ENCODE data around the gene PSG6.
"Not testable (repeated sequence)": the region's sequence is repeated elsewhere in the genome, so short reads cannot be mapped to it uniquely, and the experiment has no call there.

The PSG6 gene

DNA sequence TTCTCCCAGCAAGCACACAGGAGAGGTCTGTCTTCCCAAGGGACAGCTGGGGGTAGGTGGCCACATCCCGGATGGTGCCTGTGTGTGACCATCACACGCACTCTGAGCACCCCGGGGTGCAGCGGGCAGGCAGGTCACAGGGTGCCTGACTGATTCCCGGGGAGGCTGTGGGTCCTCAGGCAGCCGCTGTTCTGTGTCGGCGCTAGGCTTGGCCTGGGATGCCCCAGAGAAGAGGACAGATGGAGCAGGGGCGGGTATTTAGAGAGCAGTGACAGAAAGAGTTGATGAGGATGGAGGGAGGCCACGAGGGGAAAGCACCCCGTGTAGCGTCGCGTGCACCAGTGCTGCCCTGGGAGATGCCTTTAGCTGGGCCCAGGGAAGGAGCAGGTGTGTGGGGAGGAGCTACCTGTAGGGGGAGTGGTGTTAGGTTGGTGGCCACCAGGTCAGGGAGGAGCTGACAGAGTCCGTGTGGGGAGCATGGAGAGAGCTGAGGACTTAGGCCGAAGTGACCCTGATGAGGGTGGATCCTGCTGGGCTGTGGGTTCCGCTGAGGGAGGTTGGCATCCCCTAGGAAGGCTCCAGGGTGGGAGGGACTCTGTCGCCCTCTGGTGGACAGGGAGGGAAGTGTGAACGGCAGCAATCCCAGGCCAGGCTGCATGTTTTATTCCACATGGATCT lies 60.7 kb downstream of the PSG6 start:
- H3K4me3 ChIP-seq, H3K27ac ChIP-seq: not testable (repeated sequence)

DNA sequence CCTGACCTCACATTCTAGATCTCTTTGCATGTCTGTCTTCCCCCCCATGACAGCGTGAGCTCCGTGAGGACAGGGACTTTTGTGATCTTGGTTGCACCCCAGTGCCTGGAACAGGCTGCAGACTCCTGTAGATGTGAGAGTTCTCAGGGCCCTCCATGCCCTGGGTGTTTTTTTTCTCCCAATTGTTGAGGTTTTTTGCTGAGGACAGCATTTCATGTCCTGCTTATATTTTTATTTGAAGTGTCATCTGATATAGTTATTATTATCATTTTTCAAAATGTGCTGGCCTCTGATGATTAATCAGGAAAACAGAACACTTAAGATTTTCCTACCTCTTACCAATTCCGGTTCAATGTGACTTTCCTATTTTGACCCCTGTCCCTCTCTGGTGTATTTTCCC lies 62.9 kb downstream of the PSG6 start:
- not testable (repeated sequence) for H3K27ac ChIP-seq, H3K4me3 ChIP-seq

DNA sequence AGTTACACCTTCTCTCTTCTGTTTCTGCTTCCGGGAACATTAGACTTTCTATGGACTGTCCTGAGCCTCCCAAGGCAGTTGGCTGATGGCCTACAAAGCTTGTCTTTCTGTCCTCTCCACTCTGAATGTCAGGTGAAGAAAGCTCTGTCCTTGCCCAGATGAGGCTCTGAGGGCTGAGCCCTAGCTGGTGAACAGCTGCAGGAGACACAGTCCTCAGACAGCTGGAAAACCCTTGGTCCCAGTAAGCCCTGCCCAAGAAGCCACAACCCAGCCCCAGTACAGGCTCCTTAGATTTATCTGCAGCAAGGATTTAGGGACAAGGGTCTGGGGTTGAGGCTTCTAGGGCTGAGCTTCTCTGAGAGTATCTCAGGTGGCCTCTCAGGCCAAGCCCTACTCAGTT lies 64.5 kb downstream of the PSG6 start:
- not testable (repeated sequence) for H3K4me3 ChIP-seq
- peak overlapping the region in 7 of 21 experiments; percentile 53 to 71 (median 63) for H3K27ac ChIP-seq

DNA sequence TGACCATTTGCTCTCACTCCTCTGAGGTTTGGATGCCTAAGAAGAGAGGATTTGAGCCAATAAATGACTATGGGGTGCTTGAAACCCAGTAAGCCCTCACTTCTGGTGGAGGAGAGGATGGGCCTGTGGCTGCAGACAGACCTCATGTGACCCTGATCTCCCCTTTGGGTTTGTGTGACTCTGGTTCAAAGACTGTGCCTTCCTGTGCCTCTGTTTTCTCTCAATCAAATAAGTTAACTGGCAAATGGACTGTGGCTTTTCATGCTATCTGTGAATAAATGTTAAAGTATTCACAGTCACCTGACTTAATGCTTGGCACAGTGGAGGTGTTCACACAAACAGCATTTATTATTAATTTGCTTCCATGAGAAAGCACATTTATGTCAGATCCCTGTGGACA lies 64.9 kb downstream of the PSG6 start:
- not testable (repeated sequence) for H3K4me3 ChIP-seq
- H3K27ac ChIP-seq: peak overlapping the region in 9 of 21 experiments; percentile 33 to 74 (median 70)

Data from skin epidermis (tissue), 12 donors.